ENCODE results near the gene SLC27A1.
"Not testable (repeated sequence)": the region's sequence is repeated elsewhere in the genome, so short reads cannot be mapped to it uniquely, and the experiment has no call there.

Gene SLC27A1

DNA sequence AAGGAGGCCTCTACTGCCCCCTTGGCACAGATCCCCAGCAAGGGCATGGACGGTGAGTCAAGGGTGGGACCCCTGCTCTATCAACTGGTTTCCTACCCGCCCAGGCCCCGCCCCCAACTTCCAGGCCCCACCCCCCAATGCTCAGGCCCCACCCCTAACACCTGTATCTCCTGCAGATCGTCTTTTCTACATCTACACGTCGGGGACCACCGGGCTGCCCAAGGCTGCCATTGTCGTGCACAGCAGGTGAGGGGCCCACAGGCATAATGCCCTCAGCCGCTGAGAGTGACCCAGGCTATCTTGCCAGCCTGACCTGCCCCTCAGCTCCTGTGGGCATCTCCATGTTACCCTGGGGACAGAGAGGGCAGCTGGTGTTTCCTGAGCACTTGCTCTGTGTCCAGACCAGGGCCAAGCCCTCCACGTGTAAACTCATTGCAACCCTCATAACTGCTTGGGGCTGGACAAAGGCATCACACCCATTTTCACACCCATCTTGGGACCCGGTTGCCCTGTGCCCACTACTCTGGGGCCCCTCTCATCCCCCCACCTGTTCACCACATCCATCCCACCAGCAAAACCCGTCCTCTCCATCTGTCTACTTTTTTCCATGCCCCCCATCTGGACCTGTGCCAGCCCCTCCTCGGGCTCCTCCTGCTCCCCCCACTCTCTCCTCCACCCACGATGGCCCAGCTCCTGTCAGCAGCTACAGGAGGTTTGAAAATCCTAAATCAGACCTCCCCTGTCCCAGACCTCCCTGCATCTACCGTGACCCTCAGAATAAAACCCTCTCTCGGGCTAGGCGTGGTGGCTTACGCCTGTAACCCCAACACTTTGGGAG lies 17.2 kb downstream of the SLC27A1 start:
- no peak for DNase-seq (ENCODE audit: low read depth)

DNA sequence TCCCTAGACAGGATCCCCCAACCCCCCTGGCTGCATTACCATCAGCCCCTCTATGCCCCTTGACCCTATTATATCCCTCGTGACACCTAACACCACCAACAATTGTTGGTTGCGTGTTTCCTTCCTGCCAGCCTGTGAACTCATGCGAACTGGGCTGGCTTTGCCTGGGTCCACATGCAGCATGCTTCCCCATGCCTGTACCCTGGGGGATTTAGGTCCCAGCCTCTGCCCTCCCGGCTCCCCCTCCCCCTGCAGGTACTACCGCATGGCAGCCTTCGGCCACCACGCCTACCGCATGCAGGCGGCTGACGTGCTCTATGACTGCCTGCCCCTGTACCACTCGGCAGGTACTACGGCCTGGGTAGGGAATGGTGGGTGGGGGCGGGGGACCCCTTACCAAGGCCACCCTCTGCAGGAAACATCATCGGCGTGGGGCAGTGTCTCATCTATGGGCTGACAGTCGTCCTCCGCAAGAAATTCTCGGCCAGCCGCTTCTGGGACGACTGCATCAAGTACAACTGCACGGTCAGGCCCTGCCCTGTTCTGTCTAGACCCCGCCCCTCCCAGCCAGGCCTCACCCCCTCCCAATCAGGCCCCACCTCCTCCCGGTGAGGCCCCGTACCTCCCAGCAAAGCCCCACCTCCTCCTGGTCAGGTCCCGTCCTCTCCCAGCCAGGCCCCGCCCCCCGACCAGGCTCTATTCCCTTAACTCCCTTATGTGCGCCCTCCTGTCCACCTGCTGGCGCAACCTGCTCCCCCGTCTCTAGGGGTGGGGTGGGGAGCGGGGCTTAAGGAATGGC lies 18.5 kb downstream of the SLC27A1 start:
- peak; percentile 54 for DNase-seq (ENCODE audit: low read depth)

GRCh38 chr19:17489392-17490030 lies 19.2 kb downstream of the SLC27A1 start:
- DNase-seq (ENCODE audit: low read depth), result no peak

DNA sequence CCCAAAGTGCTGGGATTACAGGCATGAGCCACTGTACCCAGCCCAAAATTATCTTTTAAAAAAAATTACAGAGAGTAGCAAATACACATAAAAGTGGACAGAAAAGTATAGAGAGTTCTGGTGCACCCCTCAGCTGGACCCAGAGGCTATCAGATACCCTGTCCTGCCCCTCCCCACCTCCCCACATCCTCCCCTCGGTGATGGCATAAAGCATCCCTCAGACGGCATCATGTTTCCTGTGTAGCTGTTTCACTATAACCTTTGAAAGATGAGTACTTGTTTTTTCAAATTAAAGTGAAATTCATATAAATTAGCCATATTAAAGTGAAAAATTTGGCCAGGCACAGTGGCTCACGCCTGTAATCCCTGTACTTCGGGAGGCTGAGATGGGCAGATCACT lies 20.1 kb downstream of the SLC27A1 start:
- no peak for DNase-seq (ENCODE audit: low read depth)

DNA sequence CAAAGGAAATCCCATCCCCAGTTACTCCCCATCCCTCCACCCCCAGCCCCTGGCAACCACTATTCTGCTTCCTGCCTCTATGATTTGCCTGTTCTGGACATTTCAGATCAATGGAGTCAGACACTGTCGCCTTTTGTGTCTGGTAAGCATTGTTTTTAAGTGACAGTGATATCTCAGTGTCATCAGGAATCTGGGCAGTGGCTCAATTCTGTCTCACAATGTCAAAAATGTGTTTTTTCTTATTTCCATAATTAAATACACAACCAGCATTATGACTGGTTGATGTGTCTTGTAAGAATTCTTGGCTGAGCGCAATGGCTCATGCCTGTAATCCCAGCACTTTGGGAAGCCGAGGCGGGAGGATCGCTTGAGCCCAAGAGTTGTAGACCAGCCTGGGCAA lies 21.0 kb downstream of the SLC27A1 start:
- no peak for DNase-seq (ENCODE audit: low read depth)

DNA sequence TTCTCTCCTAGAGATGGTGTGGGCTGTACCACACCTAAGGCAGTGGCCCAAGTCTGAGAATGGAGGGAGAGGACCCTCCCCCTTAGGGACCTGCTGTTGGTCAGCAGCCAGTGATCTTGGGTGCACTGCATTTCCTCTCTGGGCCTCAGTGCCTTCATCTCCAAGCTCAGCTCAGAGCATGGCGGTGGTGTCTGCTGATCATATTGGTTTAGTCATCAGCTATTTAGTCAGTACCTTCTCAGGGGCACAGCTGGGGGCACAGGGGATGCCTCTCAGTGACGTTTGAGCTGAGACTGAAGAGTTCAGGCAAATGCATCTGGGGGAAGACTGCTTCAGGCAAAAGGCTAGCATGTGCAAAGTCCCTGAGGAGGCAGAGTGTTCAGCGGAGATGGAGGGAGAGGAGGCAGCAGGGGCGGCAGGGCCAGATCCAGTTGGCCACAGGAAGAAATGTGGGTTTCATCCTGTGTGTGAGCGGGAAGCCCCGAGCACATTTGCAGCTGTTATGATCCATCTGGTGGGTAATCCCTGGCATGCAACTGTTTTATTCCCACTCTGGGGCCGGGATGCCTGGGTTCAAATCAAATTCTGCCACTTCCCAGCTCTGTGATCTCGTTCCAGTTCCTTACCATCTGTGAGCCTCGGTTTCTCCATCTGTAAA lies 25.4 kb downstream of the SLC27A1 start:
- DNase-seq (ENCODE audit: low read depth), result no peak

GRCh38 chr19:17496337-17496997 lies 26.1 kb downstream of the SLC27A1 start:
- DNase-seq (ENCODE audit: low read depth), result peak; percentile 58

- DNase-seq (ENCODE audit: low read depth), result no peak
Measured at GRCh38 chr19:17497149-17497798, 26.9 kb downstream of the SLC27A1 start.

DNA sequence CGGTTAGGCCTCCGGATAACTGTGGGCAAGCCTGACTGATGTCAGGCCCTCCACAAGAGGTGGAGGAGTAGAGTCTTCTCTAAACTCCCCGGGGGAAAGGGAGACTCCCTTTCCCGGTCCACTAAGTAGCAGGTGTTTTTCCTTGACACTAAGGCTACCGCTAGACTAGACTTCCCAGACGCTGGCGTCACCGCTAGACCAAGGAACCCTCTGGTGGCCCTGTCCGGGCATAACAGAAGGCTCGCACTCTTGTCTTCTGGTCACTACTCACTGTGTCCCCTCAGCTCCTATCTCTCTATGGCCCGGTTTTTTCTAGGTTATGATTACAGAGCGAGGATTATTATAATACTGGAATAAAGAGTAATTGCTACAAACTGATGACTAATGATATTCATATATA lies 28.7 kb downstream of the SLC27A1 start:
- not testable (repeated sequence) for DNase-seq (ENCODE audit: low read depth)

GRCh38 chr19:17499648-17500446 lies 29.5 kb downstream of the SLC27A1 start:
- DNase-seq (ENCODE audit: low read depth), result peak; percentile 83

GRCh38 chr19:17500447-17501198 lies 30.3 kb downstream of the SLC27A1 start:
- no peak for DNase-seq (ENCODE audit: low read depth)

DNA sequence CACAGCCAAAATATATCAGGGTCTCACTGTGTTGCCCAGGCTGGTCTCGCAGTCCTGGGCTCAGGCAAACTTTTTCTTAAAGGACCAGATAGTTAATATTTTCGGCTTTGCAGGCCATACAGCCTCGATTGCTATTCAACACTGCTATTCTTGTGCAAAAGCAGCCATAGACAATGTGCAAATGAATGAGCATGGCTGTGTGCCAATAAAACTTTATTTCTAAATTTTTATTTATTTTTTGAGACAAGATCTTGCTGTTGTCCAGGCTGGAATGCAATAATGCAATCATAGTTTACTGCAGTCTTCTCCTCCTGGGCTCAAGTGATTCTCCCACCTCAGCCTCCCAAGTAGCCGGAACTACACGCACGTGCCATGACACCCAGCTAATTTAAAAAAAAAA lies 32.9 kb downstream of the SLC27A1 start:
- DNase-seq (ENCODE audit: low read depth), result no peak

GRCh38 chr19:17504030-17504429 lies 33.7 kb downstream of the SLC27A1 start:
- DNase-seq (ENCODE audit: low read depth), result no peak

DNA sequence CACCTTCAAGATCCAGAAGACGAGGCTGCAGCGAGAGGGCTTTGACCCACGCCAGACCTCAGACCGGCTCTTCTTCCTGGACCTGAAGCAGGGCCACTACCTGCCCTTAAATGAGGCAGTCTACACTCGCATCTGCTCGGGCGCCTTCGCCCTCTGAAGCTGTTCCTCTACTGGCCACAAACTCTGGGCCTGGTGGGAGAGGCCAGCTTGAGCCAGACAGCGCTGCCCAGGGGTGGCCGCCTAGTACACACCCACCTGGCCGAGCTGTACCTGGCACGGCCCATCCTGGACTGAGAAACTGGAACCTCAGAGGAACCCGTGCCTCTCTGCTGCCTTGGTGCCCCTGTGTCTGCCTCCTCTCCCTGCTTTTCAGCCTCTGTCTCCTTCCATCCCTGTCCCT lies 34.1 kb downstream of the SLC27A1 start:
- DNase-seq (ENCODE audit: low read depth), result no peak

- no peak for DNase-seq (ENCODE audit: low read depth)
Measured at GRCh38 chr19:17505223-17505622, 34.9 kb downstream of the SLC27A1 start.

DNA sequence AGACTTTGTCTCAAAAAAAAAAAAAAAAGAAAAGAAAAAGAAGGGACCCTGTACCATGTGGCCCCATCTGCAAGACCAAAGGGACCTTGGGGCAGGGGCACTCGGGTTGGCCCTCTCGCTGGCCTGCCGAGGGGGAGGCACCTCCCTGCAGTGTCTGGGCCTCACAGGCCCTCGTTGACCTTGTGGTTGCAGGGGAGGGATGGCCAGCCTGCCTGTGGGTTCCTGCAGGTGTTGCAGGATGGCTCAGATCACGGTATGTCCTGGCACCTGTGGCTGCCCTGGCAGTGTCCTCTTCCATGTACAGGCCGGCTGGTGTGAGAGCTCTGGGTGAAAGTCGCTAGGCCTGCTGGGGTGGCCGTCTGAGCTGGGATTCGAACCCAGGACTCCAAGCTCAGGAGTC lies 36.4 kb downstream of the SLC27A1 start:
- no peak for DNase-seq (ENCODE audit: low read depth)

DNA sequence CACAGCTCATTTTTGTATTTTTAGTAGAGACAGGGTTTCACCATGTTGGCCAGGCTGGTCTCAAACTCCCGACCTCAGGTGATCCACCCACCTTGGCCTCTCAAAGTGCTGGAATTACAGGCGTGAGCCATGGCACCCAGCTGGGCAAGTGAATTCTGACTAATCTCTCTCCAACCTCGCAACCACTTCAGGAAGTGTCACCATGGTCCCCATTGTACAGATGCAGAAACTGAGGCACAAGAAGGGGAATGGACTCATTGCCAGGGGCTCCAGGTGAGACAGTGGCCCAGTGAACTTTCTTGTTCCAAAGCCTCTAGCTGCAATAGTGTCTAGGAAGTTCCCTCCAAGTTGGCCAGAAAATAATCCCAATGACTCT lies 38.2 kb downstream of the SLC27A1 start:
- DNase-seq (ENCODE audit: low read depth), result not testable (repeated sequence)

DNA sequence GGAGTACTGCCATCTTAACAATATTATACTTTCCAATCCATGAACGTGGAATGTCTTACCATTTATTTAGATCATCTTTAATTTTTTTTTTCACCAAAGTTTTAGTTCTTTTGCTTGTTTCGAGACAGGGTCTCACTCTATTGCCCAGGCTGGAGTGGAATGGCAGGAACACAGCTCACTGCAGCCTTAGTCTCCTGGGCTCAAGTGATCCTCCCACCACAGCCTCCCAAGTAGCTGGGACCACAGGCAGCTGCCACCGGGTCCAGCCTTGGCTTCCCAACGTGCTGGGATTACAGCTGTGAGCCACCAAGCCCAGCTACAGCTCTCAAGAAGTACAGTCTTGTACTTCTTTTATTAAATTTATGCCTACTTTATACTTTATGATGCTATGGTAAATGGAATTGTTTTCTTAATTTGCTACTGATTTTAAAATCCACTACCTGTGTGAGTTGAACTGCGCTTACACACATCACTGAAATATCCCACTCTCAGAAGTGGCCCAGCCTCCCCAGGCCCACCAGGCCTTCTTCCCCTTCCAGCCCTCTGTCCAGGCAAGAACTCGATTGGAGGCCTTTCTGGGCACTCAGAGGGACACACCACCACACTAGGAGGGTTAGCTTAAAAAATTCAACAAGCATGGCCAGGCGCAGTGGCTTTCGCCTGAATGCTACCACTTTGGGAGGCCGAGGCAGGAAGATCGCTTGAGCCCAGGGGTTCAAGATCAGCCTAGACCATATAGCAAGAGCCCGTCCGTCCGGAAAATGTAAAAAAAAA lies 40.1 kb downstream of the SLC27A1 start:
- DNase-seq (ENCODE audit: low read depth), result no peak

Measured in iris pigment epithelial cell (primary cell).